ENCODE data around the gene SPPL3. TPM values are rescaled to one million over a fixed set of nuclear protein-coding genes. Genes with fewer than 3 reads are reported as not detected.
"Not testable (repeated sequence)": the region's sequence is repeated elsewhere in the genome, so short reads cannot be mapped to it uniquely, and the experiment has no call there.

Gene SPPL3
- total RNA-seq, 4 donors from 2014 or later = 16.8 to 28.7 (median 22.7) TPM

DNA sequence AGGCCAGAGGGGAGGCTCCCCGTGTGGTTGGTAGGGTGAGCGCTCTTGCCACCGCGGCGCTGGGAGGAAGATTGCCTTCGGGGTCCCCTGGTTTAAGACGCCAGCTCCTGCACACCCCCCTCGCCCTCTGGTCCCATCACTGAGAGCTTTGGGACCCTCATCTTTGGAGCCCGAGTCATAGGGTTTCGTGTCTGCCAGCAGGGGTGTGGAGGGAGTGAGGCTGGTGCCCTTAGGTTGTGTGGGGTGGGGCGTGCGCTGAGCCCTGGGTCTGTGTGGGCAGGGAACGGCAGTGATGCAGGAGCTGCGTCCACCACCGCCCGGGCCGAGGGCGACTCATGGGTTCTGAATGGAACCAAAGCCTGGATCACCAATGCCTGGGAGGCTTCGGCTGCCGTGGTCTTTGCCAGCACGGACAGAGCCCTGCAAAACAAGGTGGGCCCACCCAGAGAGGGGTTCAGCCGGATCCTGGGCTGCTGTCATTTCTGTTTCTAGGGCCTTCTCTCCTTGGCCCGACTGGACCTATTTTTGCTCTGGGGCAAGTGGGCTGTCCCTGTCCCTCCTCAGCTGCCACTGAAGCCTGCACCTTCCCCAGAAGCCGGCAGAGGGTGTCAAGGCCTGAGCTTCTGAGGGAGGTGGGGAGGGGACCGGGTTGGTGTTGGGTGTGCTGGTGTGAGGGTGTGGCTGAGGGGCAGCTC lies 166.5 kb downstream of the SPPL3 start:
- DNase-seq (ENCODE audit: low spot score) = no peak
- TF ChIP-seq, protein P1, sequence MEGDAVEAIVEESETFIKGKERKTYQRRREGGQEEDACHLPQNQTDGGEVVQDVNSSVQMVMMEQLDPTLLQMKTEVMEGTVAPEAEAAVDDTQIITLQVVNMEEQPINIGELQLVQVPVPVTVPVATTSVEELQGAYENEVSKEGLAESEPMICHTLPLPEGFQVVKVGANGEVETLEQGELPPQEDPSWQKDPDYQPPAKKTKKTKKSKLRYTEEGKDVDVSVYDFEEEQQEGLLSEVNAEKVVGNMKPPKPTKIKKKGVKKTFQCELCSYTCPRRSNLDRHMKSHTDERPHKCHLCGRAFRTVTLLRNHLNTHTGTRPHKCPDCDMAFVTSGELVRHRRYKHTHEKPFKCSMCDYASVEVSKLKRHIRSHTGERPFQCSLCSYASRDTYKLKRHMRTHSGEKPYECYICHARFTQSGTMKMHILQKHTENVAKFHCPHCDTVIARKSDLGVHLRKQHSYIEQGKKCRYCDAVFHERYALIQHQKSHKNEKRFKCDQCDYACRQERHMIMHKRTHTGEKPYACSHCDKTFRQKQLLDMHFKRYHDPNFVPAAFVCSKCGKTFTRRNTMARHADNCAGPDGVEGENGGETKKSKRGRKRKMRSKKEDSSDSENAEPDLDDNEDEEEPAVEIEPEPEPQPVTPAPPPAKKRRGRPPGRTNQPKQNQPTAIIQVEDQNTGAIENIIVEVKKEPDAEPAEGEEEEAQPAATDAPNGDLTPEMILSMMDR (IDR thresholded peaks at IDR 0.05) = no peak
- no peak for ATAC-seq (ENCODE audit: low FRiP score)

DNA sequence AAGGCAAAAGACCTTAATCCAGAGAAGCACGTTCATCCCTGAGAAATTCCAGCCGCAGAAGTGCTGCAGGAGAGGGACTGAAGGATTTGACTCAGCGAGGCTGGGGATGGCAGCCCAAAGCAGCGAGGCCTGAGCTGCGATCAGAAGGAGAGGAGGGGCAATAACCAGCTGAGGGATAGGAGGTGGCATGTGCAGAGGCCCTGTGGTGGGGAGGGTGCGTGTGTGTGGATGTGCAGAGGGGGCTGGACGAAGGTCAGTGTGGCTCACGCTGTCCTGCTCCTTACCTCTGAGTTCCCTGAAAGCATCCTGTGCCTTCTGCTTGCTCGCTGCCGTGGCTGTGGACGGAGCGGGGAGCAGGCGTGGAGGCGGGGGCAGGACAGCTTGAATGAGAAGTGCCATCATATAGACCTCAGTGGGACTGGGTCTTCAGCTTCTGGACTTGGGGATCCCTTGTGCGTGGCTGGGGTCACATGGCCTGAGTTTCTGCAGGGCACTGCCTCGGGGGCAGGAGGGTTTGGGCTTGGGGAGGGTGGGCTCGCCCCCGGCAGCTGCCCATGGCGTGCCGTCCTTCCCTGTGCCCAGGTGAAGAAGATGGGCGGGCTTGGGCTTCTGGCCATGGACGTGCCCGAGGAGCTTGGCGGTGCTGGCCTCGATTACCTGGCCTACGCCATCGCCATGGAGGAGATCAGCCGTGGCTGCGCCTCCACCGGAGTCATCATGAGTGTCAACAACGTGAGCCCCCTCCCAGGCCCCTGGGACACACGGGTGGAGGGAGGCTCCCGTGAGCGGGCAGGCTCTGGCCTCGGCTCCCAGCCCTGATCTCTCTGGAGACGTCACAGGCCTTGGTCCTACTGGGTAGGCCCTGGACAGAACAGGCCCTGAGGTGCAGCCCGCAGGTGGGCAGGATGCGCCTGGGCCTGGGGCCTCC lies 167.5 kb downstream of the SPPL3 start:
- ATAC-seq (ENCODE audit: low FRiP score) (no peak), DNase-seq (ENCODE audit: low spot score) (no peak)
- TF ChIP-seq, protein P1 (IDR thresholded peaks at IDR 0.05) = no peak

DNA sequence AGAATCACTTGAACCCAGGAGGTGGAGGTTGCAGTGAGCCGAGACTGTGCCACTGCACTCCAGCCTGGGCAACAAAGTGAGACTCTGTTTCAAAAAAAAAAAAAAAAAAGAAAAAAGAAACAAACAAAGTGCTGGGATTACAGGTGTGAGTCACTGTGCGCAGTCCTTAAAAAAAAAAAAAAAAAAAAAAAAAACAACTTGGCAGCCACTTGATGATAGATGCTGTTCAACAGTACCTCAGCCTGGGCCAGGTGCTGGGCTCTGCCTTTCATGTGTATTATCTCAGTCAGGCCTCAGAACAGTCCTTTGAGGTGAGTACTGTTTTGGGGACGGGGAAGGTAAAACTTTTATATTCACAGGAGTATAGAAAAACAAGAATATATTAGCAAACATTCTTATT lies 169.0 kb downstream of the SPPL3 start:
- TF ChIP-seq, protein P1 (IDR thresholded peaks at IDR 0.05) = no peak
- ATAC-seq (ENCODE audit: low FRiP score) = no peak
- no peak for DNase-seq (ENCODE audit: low spot score)

- ATAC-seq (ENCODE audit: low FRiP score) (no peak), DNase-seq (ENCODE audit: low spot score) (no peak)
- TF ChIP-seq, protein P1 (IDR thresholded peaks at IDR 0.05) = no peak
These were observed 169.9 kb downstream of the SPPL3 start for GRCh38 chr12:120734210-120734609.

DNA sequence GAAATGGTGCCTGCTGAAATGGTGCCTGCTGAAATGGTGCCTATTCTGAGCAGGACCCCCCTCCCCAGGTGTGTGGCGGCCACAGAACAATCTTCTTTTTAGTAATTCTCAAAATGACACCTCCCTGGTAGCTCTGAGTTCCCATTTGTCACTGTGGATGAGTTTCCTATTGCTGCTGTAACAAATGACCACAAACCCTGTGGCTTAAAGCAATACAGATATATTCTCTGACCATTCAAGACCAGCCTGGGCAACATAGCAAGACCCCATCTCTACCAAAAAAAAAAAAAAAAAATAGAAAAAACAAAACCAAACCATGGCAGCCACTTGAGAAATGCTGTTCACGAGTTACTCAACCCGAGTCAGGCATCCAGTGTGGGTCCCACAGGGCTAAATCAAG lies 170.6 kb downstream of the SPPL3 start:
- no peak for DNase-seq (ENCODE audit: low spot score)
- no peak for ATAC-seq (ENCODE audit: low FRiP score)

GRCh38 chr12:120732198-120732597 lies 172.0 kb downstream of the SPPL3 start:
- not testable (repeated sequence) for DNase-seq (ENCODE audit: low spot score)

More for the DNA sequence above, 170.6 kb downstream of the SPPL3 start:
- TF ChIP-seq, protein P1 (IDR thresholded peaks at IDR 0.05) = no peak

DNA sequence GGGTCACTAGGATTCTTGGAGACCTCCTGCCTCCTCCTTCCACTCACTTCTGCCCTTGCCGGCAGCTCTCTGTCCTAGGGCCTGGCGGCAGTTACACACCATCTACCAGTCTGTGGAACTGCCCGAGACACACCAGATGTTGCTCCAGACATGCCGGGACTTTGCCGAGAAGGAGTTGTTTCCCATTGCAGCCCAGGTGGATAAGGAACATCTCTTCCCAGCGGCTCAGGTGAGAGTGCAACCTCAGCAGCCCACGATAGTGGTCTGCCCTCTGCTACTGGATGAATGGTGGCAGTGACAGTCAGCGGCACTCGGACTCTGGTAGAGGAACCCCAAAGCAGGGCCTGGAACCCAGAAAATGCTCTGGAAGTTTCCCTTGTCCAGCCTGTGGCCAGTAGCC lies 177.2 kb downstream of the SPPL3 start:
- TF ChIP-seq, protein P1 (IDR thresholded peaks at IDR 0.05) = no peak
- DNase-seq (ENCODE audit: low spot score) = no peak
- ATAC-seq (ENCODE audit: low FRiP score) = no peak

More at GRCh38 chr12:120732198-120732597, 172.0 kb downstream of the SPPL3 start:
- not testable (repeated sequence) for ATAC-seq (ENCODE audit: low FRiP score)
